Calu3 (cell line): ENCODE measurements around the gene RBM25. TPM values are rescaled to one million over a fixed set of nuclear protein-coding genes. Genes with fewer than 3 reads are reported as not detected.

Experiments
- BruUV-seq: library from RNA; stranded (reverse); fragments of 400-500 nt; replicated peaks from 2 replicates; lab custom pipeline; 2021; lab: Mats Ljungman, UMichigan
- CTCF ChIA-PET: fragments of 300-600 bp; sonication (Branson Sonifier 250); formaldehyde crosslinking; loops from one replicate; lab custom pipeline; 2022; ENCODE audit warnings: antibody characterized with exemption; lab: Charles Lee
- DNase-seq: peaks from one replicate; pipeline ENCODE4 v3.0.0; 2022
- H3K27ac Mint-ChIP-seq: one replicate; pipeline ENCODE4 v1.8.0; 2022; ENCODE audit warnings: mixed read lengths; ENCODE audit not compliant: unreplicated experiment
- H3K27me3 Mint-ChIP-seq: one replicate; pipeline ENCODE4 v1.8.0; 2022; ENCODE audit warnings: mixed read lengths; ENCODE audit not compliant: unreplicated experiment
- H3K36me3 Mint-ChIP-seq: one replicate; pipeline ENCODE4 v1.8.0; 2022; ENCODE audit warnings: mild to moderate bottlenecking, moderate library complexity, mixed read lengths; ENCODE audit not compliant: insufficient read depth, unreplicated experiment
- H3K4me1 Mint-ChIP-seq: one replicate; pipeline ENCODE4 v1.8.0; 2022; ENCODE audit warnings: mild to moderate bottlenecking, low read depth, mixed read lengths; ENCODE audit not compliant: unreplicated experiment
- H3K4me3 Mint-ChIP-seq: one replicate; pipeline ENCODE4 v1.8.0; 2022; ENCODE audit warnings: mild to moderate bottlenecking, low read depth, moderate library complexity, mixed read lengths; ENCODE audit not compliant: unreplicated experiment
- H3K9me3 Mint-ChIP-seq: one replicate; pipeline ENCODE4 v1.8.0; 2022; ENCODE audit warnings: low read depth, mixed read lengths; ENCODE audit not compliant: unreplicated experiment
- CTCF ChIP-seq: fragments of 200-600 bp; IDR thresholded peaks from one replicate; pipeline ENCODE4 v1.8.0; 2022; ENCODE audit warnings: antibody characterized with exemption; ENCODE audit not compliant: unreplicated experiment
- intact Hi-C: fragments of 100-400 bp; cut with micrococcal nuclease; formaldehyde crosslinking; loops from one replicate; pipeline ENCODE4 v1.10.0; 2022; ENCODE audit not compliant: unreplicated experiment
- total RNA-seq: library from RNA; stranded (reverse); gene quantifications from 2 replicates; pipeline ENCODE4 v1.2.3, GENCODE V29; 2022

RBM25 gene
- total RNA-seq, 1 experiment from 2014 or later, result 87.5 TPM

- H3K4me3 Mint-ChIP-seq, result no peak overlapping the region
- no peaks in the 10 kb centered on the region for H3K9me3 Mint-ChIP-seq
- peaks cover 13% of the 10 kb centered on the region for H3K36me3 Mint-ChIP-seq
- no peak for TF ChIP-seq CTCF
- DNase-seq, result no peak
- H3K27me3 Mint-ChIP-seq, result no peaks in the 10 kb centered on the region
- CTCF ChIA-PET, result no interaction called here
- H3K27ac Mint-ChIP-seq, result no peak overlapping the region
- peaks cover 7% of the 10 kb centered on the region for H3K4me1 Mint-ChIP-seq
- no TSS peak for BruUV-seq
- intact Hi-C loops, result no loop called here
These were observed 36.3 kb upstream of the RBM25 start for GRCh38 chr14:73022051-73022450.

GRCh38 chr14:73025544-73025943 lies 32.8 kb upstream of the RBM25 start:
- Mint-ChIP-seq H3K27ac (no peak overlapping the region), H3K27me3 (no peaks in the 10 kb centered on the region), H3K4me1 (peaks cover 7% of the 10 kb centered on the region), H3K36me3 (peaks cover 14% of the 10 kb centered on the region), H3K4me3 (no peak overlapping the region), H3K9me3 (no peaks in the 10 kb centered on the region)
- CTCF ChIA-PET, result interaction anchor here (0.6 to 0.8 kb wide), 3 partner anchors 19 to 437 kb away, joined by 3 to 8 read pairs (median 7); no protein-coding TSS in a partner anchor
- DNase-seq, result no peak
- no peak for TF ChIP-seq CTCF
- BruUV-seq, result no TSS peak
- intact Hi-C loops, result no loop called here

DNA sequence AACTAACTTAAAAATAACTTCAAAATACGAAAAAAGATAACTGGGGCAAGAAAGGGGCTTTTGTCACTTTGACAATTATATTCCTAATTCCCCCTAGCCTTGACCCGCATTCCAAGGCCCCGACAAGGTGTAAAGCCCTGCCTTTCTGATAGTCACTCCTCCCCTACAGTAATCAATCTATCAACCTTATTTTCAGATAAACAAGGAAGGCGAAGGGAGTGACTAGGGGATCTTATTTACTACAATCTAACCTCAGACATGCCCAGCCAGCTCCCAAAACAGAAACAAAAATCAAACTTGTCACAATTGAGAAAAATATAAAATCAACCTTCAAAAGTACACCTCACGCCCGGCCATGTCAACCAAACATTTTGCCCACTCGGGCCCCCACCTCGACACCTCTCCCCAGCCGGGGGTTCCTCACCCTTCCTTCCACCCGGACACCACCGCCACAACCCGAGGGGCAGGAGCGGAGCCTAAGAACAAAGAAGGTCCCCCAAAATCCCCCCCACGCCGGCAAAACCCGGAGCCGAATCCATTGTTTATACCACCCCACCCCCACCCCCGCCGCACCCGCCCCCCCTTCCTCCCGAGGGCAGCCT lies 32.0 kb upstream of the RBM25 start:
- Mint-ChIP-seq H3K27me3 (no peaks in the 10 kb centered on the region), H3K36me3 (peaks cover 14% of the 10 kb centered on the region), H3K9me3 (no peaks in the 10 kb centered on the region), H3K4me1 (peaks cover 7% of the 10 kb centered on the region), H3K4me3 (peak overlapping the region; percentile 80), H3K27ac (peak overlapping the region; percentile 66)
- TSS peak; percentile 53 for BruUV-seq
- CTCF ChIA-PET, result interaction anchor here (0.6 to 1.2 kb wide), 9 partner anchors 9 to 269 kb away, joined by 3 to 15 read pairs (median 4); partner anchors contain the start of genes DPF3 and RBM25
- intact Hi-C loops, result no loop called here
- no peak for DNase-seq
- no peak for TF ChIP-seq CTCF

DNA sequence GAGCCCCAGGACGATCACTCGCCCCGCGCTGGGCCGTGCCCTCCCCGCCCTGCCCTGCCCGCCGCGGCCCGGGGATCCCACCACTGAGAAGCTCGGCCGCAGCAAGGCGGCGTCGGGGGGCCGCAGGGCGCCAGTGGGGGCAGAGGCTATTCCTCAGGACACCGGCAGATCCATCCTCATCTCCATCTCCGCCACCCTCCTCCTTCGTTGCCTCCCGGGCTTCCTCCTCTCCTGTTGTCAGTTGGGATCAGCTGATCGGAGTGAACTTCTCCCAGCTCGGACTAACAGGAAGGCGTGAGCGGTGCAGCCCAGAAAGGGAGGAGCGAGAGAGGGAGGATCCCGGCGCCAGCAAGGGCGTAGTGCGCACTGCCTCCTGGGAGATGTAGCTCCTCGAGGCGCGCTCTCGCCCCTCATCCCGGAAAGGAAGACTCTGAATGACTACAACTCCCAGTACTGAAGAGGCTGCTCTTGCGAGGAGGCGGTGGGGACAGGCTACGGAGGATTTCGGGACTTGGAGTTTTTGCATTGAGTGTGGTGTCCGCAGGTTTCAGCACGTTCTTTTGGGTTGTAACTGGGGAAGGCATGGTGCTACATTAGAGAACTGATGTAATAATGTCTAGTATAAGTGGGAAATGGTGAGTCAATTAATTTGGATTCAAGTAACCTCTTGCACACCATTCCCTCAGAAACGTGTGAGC lies 31.3 kb upstream of the RBM25 start, which contains the start of gene ZFYVE1:
TSS of gene ZFYVE1 (minus strand) at position 262 of the 698 bp plus-strand sequence. CDS start 2,598 bp downstream, outside the sequence.
- TF ChIP-seq CTCF, result no peak
- no TSS peak for BruUV-seq
- CTCF ChIA-PET, result interaction anchor here (0.6 to 1.2 kb wide), 8 partner anchors 10 to 268 kb away, joined by 3 to 15 read pairs (median 4); partner anchors contain the start of genes DPF3 and RBM25
- Mint-ChIP-seq H3K27me3 (no peaks in the 10 kb centered on the region), H3K4me1 (peaks cover 7% of the 10 kb centered on the region), H3K27ac (peak within 1 kb of the TSS; percentile 66), H3K4me3 (peak within 1 kb of the TSS; percentile 80), H3K9me3 (no peaks in the 10 kb centered on the region), H3K36me3 (peaks cover 14% of the 10 kb centered on the region)
- intact Hi-C loops, result no loop called here
- DNase-seq, result peak; percentile 95
